Measurements from ENCODE around the gene CTXND1.

DNA sequence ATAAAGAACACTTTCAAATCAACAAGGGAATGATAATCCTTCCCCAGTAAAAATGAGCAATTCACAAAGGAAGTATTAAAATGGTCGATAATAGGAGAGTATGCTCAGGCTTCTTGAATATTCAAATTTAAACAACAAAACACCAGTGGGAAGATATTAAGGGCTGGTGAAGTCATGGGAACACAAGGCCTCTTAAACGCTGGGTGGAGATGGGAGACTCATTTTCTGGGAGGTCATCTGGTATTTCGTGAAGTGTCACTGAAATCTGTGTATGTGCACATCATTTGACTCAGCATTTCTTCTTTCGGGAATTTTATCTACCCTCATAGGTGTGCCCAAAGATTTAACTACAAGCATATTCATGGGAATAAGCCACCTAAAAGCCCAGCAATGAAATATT, 40.1 kb upstream of the CTXND1 start:
- TF ChIP-seq EZH2 (IDR thresholded peaks at IDR 0.05): no peak
- no peak for TF ChIP-seq POLR2AphosphoS5 (IDR thresholded peaks at IDR 0.05; ENCODE audit: borderline replicate concordance, low read depth, low read length)

Measured in SK-N-MC (cell line).